ENCODE measurements around the gene TVP23B.
A peak's percentile ranks its signal among the peaks of the same experiment; 100 is the strongest.
"Not testable (repeated sequence)": the region's sequence is repeated elsewhere in the genome, so short reads cannot be mapped to it uniquely, and the experiment has no call there.

TVP23B gene

DNA sequence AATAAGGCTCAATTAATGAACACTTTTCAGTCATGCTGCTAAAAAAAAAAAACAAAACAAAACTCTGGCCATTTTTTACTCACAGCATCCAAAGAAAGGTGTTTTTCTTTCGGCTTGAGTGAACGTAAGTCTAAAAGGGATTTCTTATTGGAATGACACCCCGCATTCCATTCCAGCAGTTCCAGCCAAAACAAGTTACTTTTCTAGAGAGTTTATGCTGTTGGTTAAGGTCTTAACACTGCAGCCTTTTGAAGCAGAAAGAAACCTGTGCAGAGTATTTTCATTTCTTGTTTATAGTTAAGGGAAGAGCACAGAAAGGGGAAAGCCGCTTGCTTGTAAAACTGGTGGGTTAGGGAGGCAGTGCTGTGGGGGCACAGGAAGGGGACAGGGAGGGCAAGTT lies 9.9 kb upstream of the TVP23B start:
- H3K4me3 ChIP-seq (ENCODE audit: low read depth, low read length); POLR2A ChIA-PET; H3K27ac ChIP-seq (ENCODE audit: extremely low read depth, low read depth, low read length); H3K9me3 ChIP-seq (ENCODE audit: control insufficient read depth, insufficient read depth, low read depth, low read length); H3K4me1 ChIP-seq (ENCODE audit: control insufficient read depth, insufficient read depth, low read length); H3K36me3 ChIP-seq (ENCODE audit: control insufficient read depth in 2 of 2, insufficient read depth in 1 of 2, low read length in 2 of 2): not testable (repeated sequence)
- CTCF ChIA-PET: interaction anchor here (1.0 kb wide), 1 partner anchor 145 kb away, joined by 3 read pairs; no protein-coding TSS in a partner anchor

DNA sequence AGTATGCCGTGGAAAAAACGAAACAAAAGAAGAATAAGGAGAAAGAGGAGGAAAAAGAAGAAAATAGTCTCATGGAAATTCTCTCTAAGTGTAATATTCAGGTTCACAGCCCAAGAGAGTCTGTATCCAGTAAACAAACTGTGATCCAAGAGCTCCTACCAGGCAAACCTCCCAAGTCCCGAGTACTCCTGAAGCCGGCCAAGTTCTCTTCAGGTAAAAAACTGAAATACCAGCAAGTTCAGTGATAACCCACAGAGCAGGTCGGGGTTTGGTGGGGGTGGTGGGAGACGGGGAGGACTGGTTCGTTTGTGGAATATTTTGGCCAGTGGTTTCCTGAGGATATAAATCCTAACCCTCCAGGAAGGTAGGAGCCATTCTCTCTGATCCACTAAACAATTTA lies 8.5 kb upstream of the TVP23B start:
- H3K4me3 ChIP-seq (ENCODE audit: low read depth, low read length): no peak overlapping the region
- no peaks in the 10 kb centered on the region for H3K9me3 ChIP-seq (ENCODE audit: control insufficient read depth, insufficient read depth, low read depth, low read length)
- TF ChIP-seq ZNF292 (tag by site-specific recombination; IDR thresholded peaks at IDR 0.05; ENCODE audit: borderline replicate concordance, low read depth) (no peak), GLI4 (tag by site-specific recombination; IDR thresholded peaks at IDR 0.05) (no peak), ZNF175 (tag by site-specific recombination; IDR thresholded peaks at IDR 0.05) (no peak), IKZF3 (tag by site-specific recombination; IDR thresholded peaks at IDR 0.05) (no peak), ZNF155 (tag by site-specific recombination; IDR thresholded peaks at IDR 0.05) (no peak), SETDB1 (IDR thresholded peaks at IDR 0.05; ENCODE audit: insufficient read length, low read length) (no peak), ZBTB20 (tag by site-specific recombination; IDR thresholded peaks at IDR 0.05) (no peak), ZNF768 (tag by site-specific recombination; IDR thresholded peaks at IDR 0.05) (no peak), ZNF837 (tag by site-specific recombination; IDR thresholded peaks at IDR 0.05) (no peak), KLF16 (tag by site-specific recombination; IDR thresholded peaks at IDR 0.05) (no peak), GFI1B (tag by site-specific recombination; IDR thresholded peaks at IDR 0.05) (no peak), ZNF548 (tag by site-specific recombination; IDR thresholded peaks at IDR 0.05) (no peak)
- TF ChIP-seq, protein P1, sequence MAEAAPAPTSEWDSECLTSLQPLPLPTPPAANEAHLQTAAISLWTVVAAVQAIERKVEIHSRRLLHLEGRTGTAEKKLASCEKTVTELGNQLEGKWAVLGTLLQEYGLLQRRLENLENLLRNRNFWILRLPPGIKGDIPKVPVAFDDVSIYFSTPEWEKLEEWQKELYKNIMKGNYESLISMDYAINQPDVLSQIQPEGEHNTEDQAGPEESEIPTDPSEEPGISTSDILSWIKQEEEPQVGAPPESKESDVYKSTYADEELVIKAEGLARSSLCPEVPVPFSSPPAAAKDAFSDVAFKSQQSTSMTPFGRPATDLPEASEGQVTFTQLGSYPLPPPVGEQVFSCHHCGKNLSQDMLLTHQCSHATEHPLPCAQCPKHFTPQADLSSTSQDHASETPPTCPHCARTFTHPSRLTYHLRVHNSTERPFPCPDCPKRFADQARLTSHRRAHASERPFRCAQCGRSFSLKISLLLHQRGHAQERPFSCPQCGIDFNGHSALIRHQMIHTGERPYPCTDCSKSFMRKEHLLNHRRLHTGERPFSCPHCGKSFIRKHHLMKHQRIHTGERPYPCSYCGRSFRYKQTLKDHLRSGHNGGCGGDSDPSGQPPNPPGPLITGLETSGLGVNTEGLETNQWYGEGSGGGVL (tag by site-specific recombination; IDR thresholded peaks at IDR 0.05): no peak
- TF ChIP-seq, protein P2, sequence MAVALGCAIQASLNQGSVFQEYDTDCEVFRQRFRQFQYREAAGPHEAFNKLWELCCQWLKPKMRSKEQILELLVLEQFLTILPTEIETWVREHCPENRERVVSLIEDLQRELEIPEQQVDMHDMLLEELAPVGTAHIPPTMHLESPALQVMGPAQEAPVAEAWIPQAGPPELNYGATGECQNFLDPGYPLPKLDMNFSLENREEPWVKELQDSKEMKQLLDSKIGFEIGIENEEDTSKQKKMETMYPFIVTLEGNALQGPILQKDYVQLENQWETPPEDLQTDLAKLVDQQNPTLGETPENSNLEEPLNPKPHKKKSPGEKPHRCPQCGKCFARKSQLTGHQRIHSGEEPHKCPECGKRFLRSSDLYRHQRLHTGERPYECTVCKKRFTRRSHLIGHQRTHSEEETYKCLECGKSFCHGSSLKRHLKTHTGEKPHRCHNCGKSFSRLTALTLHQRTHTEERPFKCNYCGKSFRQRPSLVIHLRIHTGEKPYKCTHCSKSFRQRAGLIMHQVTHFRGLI (tag by site-specific recombination; IDR thresholded peaks at IDR 0.05): no peak
- POLR2A ChIA-PET: interaction anchor here (0.5 kb wide), 1 partner anchor 86 kb away, joined by 5 read pairs; no protein-coding TSS in a partner anchor
- CTCF ChIA-PET: no interaction called here
- no peaks in the 10 kb centered on the region for H3K36me3 ChIP-seq (ENCODE audit: control insufficient read depth in 2 of 2, insufficient read depth in 1 of 2, low read length in 2 of 2)
- H3K27ac ChIP-seq (ENCODE audit: extremely low read depth, low read depth, low read length): no peak overlapping the region
- H3K4me1 ChIP-seq (ENCODE audit: control insufficient read depth, insufficient read depth, low read length): no peaks in the 10 kb centered on the region

DNA sequence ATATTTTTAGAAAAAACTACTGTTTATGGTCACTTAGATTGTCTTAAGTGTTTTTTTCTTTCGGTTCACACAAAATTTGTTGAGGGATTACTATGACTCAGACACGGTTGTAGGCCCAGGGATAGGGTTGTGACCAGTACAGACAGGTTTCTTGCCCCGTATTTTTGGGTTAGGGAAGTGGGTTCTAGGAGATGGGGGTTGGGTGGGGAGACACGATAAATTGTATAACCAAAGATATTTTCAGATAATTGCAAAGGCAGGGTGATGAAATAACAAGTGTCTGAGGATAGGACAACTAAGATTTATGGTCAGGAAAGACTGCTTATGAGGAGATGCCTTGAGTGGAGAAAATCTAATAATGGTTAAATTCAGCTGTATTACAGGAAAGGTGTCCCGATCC lies 822 bp downstream of the TVP23B start:
- peak overlapping the region; percentile 36 for H3K4me3 ChIP-seq (ENCODE audit: low read depth, low read length)
- POLR2A ChIA-PET; H3K9me3 ChIP-seq (ENCODE audit: control insufficient read depth, insufficient read depth, low read depth, low read length); H3K27ac ChIP-seq (ENCODE audit: extremely low read depth, low read depth, low read length); CTCF ChIA-PET; H3K4me1 ChIP-seq (ENCODE audit: control insufficient read depth, insufficient read depth, low read length); H3K36me3 ChIP-seq (ENCODE audit: control insufficient read depth in 2 of 2, insufficient read depth in 1 of 2, low read length in 2 of 2): not testable (repeated sequence)

DNA sequence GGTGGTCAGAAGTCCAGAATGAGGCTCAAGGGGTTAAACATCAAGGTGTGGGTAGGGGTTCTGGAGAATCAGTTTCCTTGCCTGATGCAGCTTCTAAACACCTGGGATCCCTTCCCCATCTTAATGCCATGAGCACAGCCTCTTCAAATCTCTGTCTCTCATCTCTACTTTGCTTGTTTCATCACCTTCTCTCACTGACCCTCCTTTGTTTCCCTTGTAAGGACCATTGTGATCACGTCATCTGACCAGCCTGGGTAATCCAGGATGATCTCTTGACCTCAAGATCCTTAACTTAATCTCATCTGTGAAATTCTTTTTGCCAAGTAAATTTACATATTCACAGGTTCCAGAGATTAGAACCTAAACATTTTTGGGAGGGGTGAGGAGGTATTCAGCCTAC lies 5.0 kb downstream of the TVP23B start:
- POLR2A ChIA-PET; H3K27ac ChIP-seq (ENCODE audit: extremely low read depth, low read depth, low read length); H3K4me3 ChIP-seq (ENCODE audit: low read depth, low read length); H3K4me1 ChIP-seq (ENCODE audit: control insufficient read depth, insufficient read depth, low read length); H3K9me3 ChIP-seq (ENCODE audit: control insufficient read depth, insufficient read depth, low read depth, low read length); CTCF ChIA-PET: not testable (repeated sequence)
- H3K36me3 ChIP-seq (ENCODE audit: control insufficient read depth in 2 of 2, insufficient read depth in 1 of 2, low read length in 2 of 2): peaks cover 0 to 12% of the 10 kb centered on the region in 2 experiments; a peak in 2 of 3 replicates
